GM23338 (cell line): ENCODE measurements around the gene STRN3. TPM values are rescaled to one million over a fixed set of nuclear protein-coding genes. Genes with fewer than 3 reads are reported as not detected.
"Not testable (repeated sequence)": the region's sequence is repeated elsewhere in the genome, so short reads cannot be mapped to it uniquely, and the experiment has no call there.

Source experiments
- ATAC-seq: fragments of 200-7000 bp; cut with Tn5 transposase; 3 replicates; pipeline ENCODE4 v1.9.1; 2020
- DNase-seq: peaks from one replicate; pipeline ENCODE4 v3.0.0-alpha.2; 2015; ENCODE audit warnings: low spot score
- H2AFZ ChIP-seq: fragments of 200-600 bp; sonication (generic); 2 replicates; pipeline ENCODE4 v1.8.0; 2016; ENCODE audit warnings: antibody characterized with exemption, mild to moderate bottlenecking, moderate library complexity
- H3F3A ChIP-seq: fragments of 200-600 bp; sonication (generic); replicated peaks from 2 replicates; pipeline ENCODE4 v1.8.0; 2017; ENCODE audit warnings: antibody characterized with exemption, mixed run types, low read depth
- H3K27ac ChIP-seq: fragments of 200-600 bp; sonication (generic); 2 replicates; pipeline ENCODE4 v1.6.1; 2016; ENCODE audit warnings: low read depth
- H3K27me3 ChIP-seq: fragments of 200-600 bp; sonication (generic); 2 replicates; pipeline ENCODE4 v1.8.0; 2016; ENCODE audit warnings: mild to moderate bottlenecking, mixed run types, moderate library complexity; ENCODE audit not compliant: insufficient read depth
- H3K36me3 ChIP-seq: fragments of 200-600 bp; sonication (generic); 2 replicates; pipeline ENCODE4 v1.8.0; 2016; ENCODE audit warnings: mild to moderate bottlenecking; ENCODE audit not compliant: insufficient read depth
- H3K4me1 ChIP-seq: fragments of 200-600 bp; sonication (generic); 2 replicates; pipeline ENCODE4 v1.8.0; 2016; ENCODE audit warnings: mild to moderate bottlenecking, moderate library complexity; ENCODE audit not compliant: insufficient read depth
- H3K4me2 ChIP-seq: fragments of 200-600 bp; sonication (generic); 2 replicates; pipeline ENCODE4 v1.7.1; 2017; ENCODE audit warnings: mixed run types
- H3K4me3 ChIP-seq: fragments of 200-600 bp; sonication (generic); 2 replicates; pipeline ENCODE4 v1.6.1; 2016; ENCODE audit warnings: mixed run types
- H3K79me2 ChIP-seq: fragments of 200-600 bp; sonication (generic); replicated peaks from 2 replicates; pipeline ENCODE4 v1.8.0; 2017; ENCODE audit warnings: mild to moderate bottlenecking; ENCODE audit not compliant: insufficient read depth
- H3K9me2 ChIP-seq: fragments of 200-600 bp; sonication (generic); 2 replicates; pipeline ENCODE4 v1.8.0; 2017; ENCODE audit not compliant: insufficient read depth
- H4K20me1 ChIP-seq: fragments of 200-600 bp; sonication (generic); replicated peaks from 2 replicates; pipeline ENCODE4 v1.8.0; 2017; ENCODE audit warnings: mild to moderate bottlenecking; ENCODE audit not compliant: insufficient read depth
- H3K27ac Mint-ChIP-seq: 2 replicates; pipeline ENCODE4 v1.8.0; 2020; ENCODE audit warnings: inconsistent platforms, mild to moderate bottlenecking, moderate library complexity, mixed read lengths
- H3K27me3 Mint-ChIP-seq: 3 replicates; pipeline ENCODE4 v1.8.0; 2022; ENCODE audit warnings: low read depth, mild to moderate bottlenecking, moderate library complexity, mixed read lengths, inconsistent platforms; ENCODE audit not compliant: insufficient read depth, poor library complexity
- H3K36me3 Mint-ChIP-seq: 3 replicates; pipeline ENCODE4 v1.8.0; 2021; ENCODE audit warnings: low read depth, mild to moderate bottlenecking, inconsistent platforms, moderate library complexity, mixed read lengths
- H3K4me1 Mint-ChIP-seq: 3 replicates; pipeline ENCODE4 v1.8.0; 2020; ENCODE audit warnings: mild to moderate bottlenecking, inconsistent platforms, mixed read lengths
- H3K4me3 Mint-ChIP-seq: 3 replicates; pipeline ENCODE4 v1.8.0; 2021; ENCODE audit warnings: moderate library complexity, mild to moderate bottlenecking, inconsistent platforms, mixed read lengths
- H3K9me3 Mint-ChIP-seq: 3 replicates; pipeline ENCODE4 v1.8.0; 2020; ENCODE audit warnings: moderate library complexity, mild to moderate bottlenecking, inconsistent platforms, mixed read lengths
- CREB1 ChIP-seq: fragments of 250-450 bp; sonication (Bioruptor Pico); IDR thresholded peaks from 2 replicates; pipeline ENCODE4 v1.5.0; 2020; ENCODE audit warnings: low read depth, mild to moderate bottlenecking, moderate library complexity
- ETS1 ChIP-seq: IDR thresholded peaks from 2 replicates; pipeline ENCODE4 v1.6.1; 2016; ENCODE audit warnings: antibody characterized with exemption
- EZH2 ChIP-seq: fragments of 200-600 bp; sonication (generic); IDR thresholded peaks from one replicate; pipeline ENCODE4 v1.8.0; 2017; ENCODE audit warnings: antibody characterized with exemption, mild to moderate bottlenecking, low read depth; ENCODE audit not compliant: unreplicated experiment
- JUNB ChIP-seq: IDR thresholded peaks from one replicate; pipeline ENCODE4 v1.6.1; 2016; ENCODE audit warnings: antibody characterized with exemption; ENCODE audit not compliant: unreplicated experiment
- NANOG ChIP-seq: IDR thresholded peaks from 2 replicates; pipeline ENCODE4 v1.6.1; 2016; ENCODE audit warnings: antibody characterized with exemption, borderline replicate concordance
- POLR2AphosphoS5 ChIP-seq: IDR thresholded peaks from 2 replicates; pipeline ENCODE4 v1.6.1; 2016; ENCODE audit warnings: antibody characterized with exemption, low read depth
- polyA plus RNA-seq: library from polyadenylated mRNA; unstranded; fragments of >200 nt; fragmentation: Nextera tagmentation; extraction: Ambion mirVana; gene quantifications from 2 replicates; pipeline ENCODE4 v1.2.1, GENCODE V29; 2016
- total RNA-seq: library from RNA; depleted of rRNA; stranded (reverse); fragments of >200 nt; shearing (Covaris generic); gene quantifications from 2 replicates; pipeline ENCODE4 v1.2.3, GENCODE V29; 2014
- TF ChIP-seq, protein P1 (sequence below), 2 experiments: fragments of 200-600 bp in 1 of 2; sonication (generic) in 1 of 2; conservative IDR thresholded peaks; 2 replicates each; pipeline versions ENCODE4 v1.5.1 to v1.6.1; 2016 to 2017; ENCODE audit warnings: antibody characterized with exemption in 2 of 2, low read depth in 2 of 2, mild to moderate bottlenecking in 2 of 2, moderate library complexity in 1 of 2

STRN3 gene
- total and polyA plus RNA-seq, 2 experiments from 2014 or later, result 35.0 to 40.6 TPM

- not testable (repeated sequence) for ATAC-seq, H3K4me2 ChIP-seq, H3K27ac ChIP-seq, DNase-seq, H3K27ac Mint-ChIP-seq, H3K27me3 Mint-ChIP-seq, H3K9me2 ChIP-seq, H3K27me3 ChIP-seq, H3F3A ChIP-seq, H3K4me1 ChIP-seq, H3K36me3 ChIP-seq, H3K4me3 ChIP-seq, H2AFZ ChIP-seq, H3K4me3 Mint-ChIP-seq
- Mint-ChIP-seq H3K4me1 (peaks cover 24% of the 10 kb centered on the region), H3K36me3 (peaks cover 37% of the 10 kb centered on the region), H3K9me3 (peaks cover 30% of the 10 kb centered on the region)
- Histone ChIP-seq H3K79me2 (peaks cover 98% of the 10 kb centered on the region), H4K20me1 (peaks cover 21% of the 10 kb centered on the region)
Observed at GRCh38 chr14:30969796-30970195, 56.4 kb downstream of the STRN3 start.

- not testable (repeated sequence) for ATAC-seq, DNase-seq, H3K4me3 ChIP-seq, H3K4me1 ChIP-seq, H3K27ac ChIP-seq, H3K27me3 ChIP-seq, H3K4me2 ChIP-seq, H3K27me3 Mint-ChIP-seq, H2AFZ ChIP-seq, H3K36me3 ChIP-seq, H3K4me3 Mint-ChIP-seq, H3K27ac Mint-ChIP-seq, H3K9me2 ChIP-seq, H3F3A ChIP-seq
- Mint-ChIP-seq H3K4me1 (peaks cover 16% of the 10 kb centered on the region), H3K9me3 (peaks cover 30% of the 10 kb centered on the region), H3K36me3 (peaks cover 54% of the 10 kb centered on the region)
- peaks cover 15% of the 10 kb centered on the region for H4K20me1 ChIP-seq
- H3K79me2 ChIP-seq, result peaks cover 98% of the 10 kb centered on the region
Observed at GRCh38 chr14:30967364-30968098, 58.6 kb downstream of the STRN3 start.

DNA sequence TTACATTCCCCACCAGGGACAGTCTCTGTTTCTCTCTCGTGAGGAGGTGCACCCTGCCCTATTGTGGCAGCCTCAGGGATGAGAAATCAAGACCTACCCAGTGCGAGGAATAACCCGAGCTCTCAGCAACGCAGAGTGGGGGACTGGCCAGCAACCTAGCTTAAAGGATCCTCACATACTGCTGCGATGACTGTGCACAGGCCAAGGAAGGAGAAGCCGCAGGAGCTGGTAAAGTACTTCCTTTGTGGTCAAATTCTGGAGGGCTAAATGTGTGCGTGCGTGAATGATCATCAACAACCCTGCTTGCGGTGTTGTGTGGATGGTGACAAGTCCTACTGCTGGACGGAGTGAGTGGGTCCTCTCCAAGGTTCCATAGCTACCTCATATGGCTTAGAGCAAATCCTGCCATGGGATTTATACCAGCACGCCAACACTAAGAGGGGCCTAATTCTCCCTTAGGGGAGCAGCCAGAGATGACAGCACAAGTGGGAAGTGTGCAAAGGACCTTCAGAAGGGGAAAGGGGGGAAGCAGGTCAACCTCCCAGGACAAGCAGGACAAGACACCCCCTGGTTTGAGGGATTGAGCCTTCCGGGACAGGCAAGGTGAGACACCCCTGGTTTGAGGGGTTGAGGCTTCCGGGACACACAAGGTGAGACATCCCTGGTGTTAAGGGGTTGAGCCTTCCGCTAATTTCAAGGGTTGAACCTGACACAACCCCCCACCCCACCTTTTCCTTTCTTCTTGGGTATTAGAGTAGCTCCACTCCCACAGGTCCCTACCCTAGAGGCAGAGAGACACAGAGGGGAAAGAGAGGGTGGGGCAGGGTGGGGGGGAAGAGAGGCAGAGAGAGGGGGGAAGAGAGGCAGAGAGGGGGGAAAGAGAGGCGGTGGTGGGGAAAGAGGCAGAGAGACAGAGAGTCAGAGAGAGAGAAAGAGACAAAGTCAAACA lies 59.5 kb downstream of the STRN3 start:
- peaks cover 10% of the 10 kb centered on the region for H3K4me1 Mint-ChIP-seq
- DNase-seq (no peak), ATAC-seq (no peak)
- Histone ChIP-seq H3K4me1 (no peaks in the 10 kb centered on the region), H3F3A (no peaks in the 10 kb centered on the region; the same call in 1 of the 2 replicates), H3K4me3 (no peak overlapping the region), H4K20me1 (peaks cover 12% of the 10 kb centered on the region), H3K4me2 (no peak overlapping the region), H3K79me2 (peaks cover 98% of the 10 kb centered on the region), H3K27me3 (no peaks in the 10 kb centered on the region), H3K9me2 (no peaks in the 10 kb centered on the region), H2AFZ (no peak overlapping the region), H3K27ac (no peak overlapping the region), H3K36me3 (0 out of 2 replicates have a peak, but pooled peaks cover 3% of the 10 kb centered on the region)
- H3K27me3 Mint-ChIP-seq, result peaks cover 6% of the 10 kb centered on the region
- H3K4me3 Mint-ChIP-seq, result no peak overlapping the region
- TF ChIP-seq NANOG, result no peak
- no peak for TF ChIP-seq EZH2
- TF ChIP-seq, protein P1, sequence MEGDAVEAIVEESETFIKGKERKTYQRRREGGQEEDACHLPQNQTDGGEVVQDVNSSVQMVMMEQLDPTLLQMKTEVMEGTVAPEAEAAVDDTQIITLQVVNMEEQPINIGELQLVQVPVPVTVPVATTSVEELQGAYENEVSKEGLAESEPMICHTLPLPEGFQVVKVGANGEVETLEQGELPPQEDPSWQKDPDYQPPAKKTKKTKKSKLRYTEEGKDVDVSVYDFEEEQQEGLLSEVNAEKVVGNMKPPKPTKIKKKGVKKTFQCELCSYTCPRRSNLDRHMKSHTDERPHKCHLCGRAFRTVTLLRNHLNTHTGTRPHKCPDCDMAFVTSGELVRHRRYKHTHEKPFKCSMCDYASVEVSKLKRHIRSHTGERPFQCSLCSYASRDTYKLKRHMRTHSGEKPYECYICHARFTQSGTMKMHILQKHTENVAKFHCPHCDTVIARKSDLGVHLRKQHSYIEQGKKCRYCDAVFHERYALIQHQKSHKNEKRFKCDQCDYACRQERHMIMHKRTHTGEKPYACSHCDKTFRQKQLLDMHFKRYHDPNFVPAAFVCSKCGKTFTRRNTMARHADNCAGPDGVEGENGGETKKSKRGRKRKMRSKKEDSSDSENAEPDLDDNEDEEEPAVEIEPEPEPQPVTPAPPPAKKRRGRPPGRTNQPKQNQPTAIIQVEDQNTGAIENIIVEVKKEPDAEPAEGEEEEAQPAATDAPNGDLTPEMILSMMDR (conservative IDR thresholded peaks at IDR 0.05; ENCODE audit: low read depth in 2 of 2), result no peak
- no peak for TF ChIP-seq CREB1
- TF ChIP-seq POLR2AphosphoS5, result no peak
- TF ChIP-seq ETS1, result no peak
- TF ChIP-seq JUNB, result no peak
- peaks cover 50% of the 10 kb centered on the region for H3K36me3 Mint-ChIP-seq
- no peak overlapping the region for H3K27ac Mint-ChIP-seq
- H3K9me3 Mint-ChIP-seq, result peaks cover 30% of the 10 kb centered on the region

DNA sequence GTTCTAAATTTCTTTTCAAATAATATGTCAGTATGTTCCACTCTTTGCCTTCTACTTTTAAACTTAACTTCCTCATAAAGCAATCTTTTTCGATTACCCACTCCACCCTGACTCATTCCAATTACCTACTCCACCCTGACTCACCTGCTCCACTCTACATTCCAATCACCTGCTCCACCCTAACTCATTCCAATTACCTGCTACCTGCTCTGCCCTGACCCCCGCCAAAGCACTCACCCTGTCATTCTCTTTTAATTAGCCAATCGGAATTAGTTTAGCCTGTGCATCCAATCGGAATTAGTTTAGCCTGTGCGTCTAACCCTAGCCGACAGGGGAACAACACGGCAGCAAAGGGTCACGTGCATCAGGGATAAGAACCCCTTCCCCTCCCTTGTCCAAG lies 60.3 kb downstream of the STRN3 start:
- Mint-ChIP-seq H3K36me3 (peaks cover 50% of the 10 kb centered on the region), H3K9me3 (peaks cover 30% of the 10 kb centered on the region)
- not testable (repeated sequence) for H3K4me1 ChIP-seq, H3K4me1 Mint-ChIP-seq, H3K27ac ChIP-seq, H3K9me2 ChIP-seq, H3K27ac Mint-ChIP-seq, ATAC-seq, H3K36me3 ChIP-seq, H3K27me3 ChIP-seq, H3K4me3 ChIP-seq, H2AFZ ChIP-seq, H3K27me3 Mint-ChIP-seq, H3K4me3 Mint-ChIP-seq, DNase-seq, H3K4me2 ChIP-seq, H3F3A ChIP-seq
- peaks cover 98% of the 10 kb centered on the region for H3K79me2 ChIP-seq
- H4K20me1 ChIP-seq, result peaks cover 18% of the 10 kb centered on the region
